Neural cell (in vitro differentiated cells): ENCODE data around the gene YLPM1.

Experiments
- CTCF ChIP-seq: fragments of 450-650 bp; IDR thresholded peaks from 2 replicates; pipeline ENCODE4 v1.5.1; 2014; ENCODE audit warnings: antibody characterized with exemption, mild to moderate bottlenecking, moderate library complexity; ENCODE audit not compliant: poor library complexity, severe bottlenecking
- EP300 ChIP-seq: fragments of 450-650 bp; conservative IDR thresholded peaks from 2 replicates; pipeline ENCODE4 v1.6.1; 2014; ENCODE audit warnings: antibody characterized with exemption, mild to moderate bottlenecking, moderate library complexity; ENCODE audit not compliant: poor library complexity, severe bottlenecking
- EZH2 ChIP-seq: fragments of 200-600, 300-800 bp; shearing (Covaris generic), sonication (generic); IDR thresholded peaks from 2 replicates; pipeline ENCODE4 v1.6.1; 2014; ENCODE audit warnings: antibody characterized with exemption, low read length, borderline replicate concordance, mild to moderate bottlenecking; ENCODE audit not compliant: insufficient read depth, poor library complexity, severe bottlenecking
- MXI1 ChIP-seq: fragments of 450-650 bp; conservative IDR thresholded peaks from 2 replicates; pipeline ENCODE4 v1.6.1; 2014; ENCODE audit warnings: antibody characterized with exemption, mild to moderate bottlenecking; ENCODE audit not compliant: poor library complexity, severe bottlenecking
- POLR2AphosphoS5 ChIP-seq: IDR thresholded peaks from 2 replicates; pipeline ENCODE4 v1.6.1; 2012
- RAD21 ChIP-seq: fragments of 450-650 bp; conservative IDR thresholded peaks from 2 replicates; pipeline ENCODE4 v1.6.1; 2014; ENCODE audit warnings: antibody characterized with exemption, mild to moderate bottlenecking, moderate library complexity
- REST ChIP-seq: IDR thresholded peaks from 2 replicates; pipeline ENCODE4 v1.6.1; 2012; ENCODE audit warnings: borderline replicate concordance
- SMC3 ChIP-seq: fragments of 450-650 bp; conservative IDR thresholded peaks from 2 replicates; pipeline ENCODE4 v1.6.1; 2014; ENCODE audit warnings: antibody characterized with exemption, mild to moderate bottlenecking, moderate library complexity; ENCODE audit not compliant: poor library complexity
- TAF1 ChIP-seq: IDR thresholded peaks from 2 replicates; pipeline ENCODE4 v1.6.1; 2012; ENCODE audit warnings: low read depth

GRCh38 chr14:74821267-74821915 is 58.3 kb downstream of the YLPM1 start:
- TF ChIP-seq CTCF = no peak
- TF ChIP-seq MXI1 = no peak
- no peak for TF ChIP-seq POLR2AphosphoS5
- no peak for TF ChIP-seq EZH2
- no peak for TF ChIP-seq RAD21
- no peak for TF ChIP-seq EP300
- no peak for TF ChIP-seq SMC3
- TF ChIP-seq REST = no peak
- TF ChIP-seq TAF1 = no peak
